ENCODE measurements around the gene COLQ.
"Not testable (repeated sequence)": the region's sequence is repeated elsewhere in the genome, so short reads cannot be mapped to it uniquely, and the experiment has no call there.

The COLQ gene

DNA sequence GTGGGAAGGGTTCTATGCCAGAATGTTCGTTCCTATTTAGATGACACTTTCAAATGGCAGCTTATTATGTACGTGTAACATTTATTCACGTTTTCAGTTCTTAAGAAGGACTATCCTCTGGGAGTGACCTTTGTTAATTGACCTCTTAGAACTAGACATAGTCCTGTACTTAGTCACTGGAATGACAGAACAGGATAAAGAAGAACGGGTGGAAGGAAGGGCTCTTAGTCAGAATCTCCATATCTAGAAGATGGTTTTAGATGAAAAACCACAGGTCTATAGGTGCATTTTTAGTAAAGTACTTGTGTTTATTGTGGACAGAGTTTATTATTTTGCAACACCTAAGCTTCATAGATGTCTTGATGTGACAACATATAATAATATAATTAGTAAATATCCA is 100.6 kb downstream of the COLQ start:
- no peak for DNase-seq

DNA sequence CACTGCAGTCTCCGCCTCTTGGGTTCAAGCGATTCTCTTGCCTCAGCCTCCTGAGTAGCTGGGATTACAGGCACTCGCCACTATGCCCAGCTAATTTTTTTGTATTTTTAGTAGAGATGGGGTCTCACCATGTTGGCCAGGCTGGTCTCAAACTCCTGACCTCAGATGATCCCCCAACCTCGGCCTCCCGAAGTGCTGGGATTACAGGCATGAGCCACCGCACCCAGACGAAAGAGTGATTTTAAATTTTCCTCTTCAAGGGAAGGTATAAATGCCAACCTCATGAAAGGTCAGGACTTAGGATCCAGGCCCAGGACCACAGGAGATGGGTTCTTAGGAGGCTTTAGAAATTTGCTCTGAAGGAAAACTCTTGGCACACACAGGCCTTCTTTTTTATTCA is 110.5 kb downstream of the COLQ start:
- DNase-seq = not testable (repeated sequence)

DNA sequence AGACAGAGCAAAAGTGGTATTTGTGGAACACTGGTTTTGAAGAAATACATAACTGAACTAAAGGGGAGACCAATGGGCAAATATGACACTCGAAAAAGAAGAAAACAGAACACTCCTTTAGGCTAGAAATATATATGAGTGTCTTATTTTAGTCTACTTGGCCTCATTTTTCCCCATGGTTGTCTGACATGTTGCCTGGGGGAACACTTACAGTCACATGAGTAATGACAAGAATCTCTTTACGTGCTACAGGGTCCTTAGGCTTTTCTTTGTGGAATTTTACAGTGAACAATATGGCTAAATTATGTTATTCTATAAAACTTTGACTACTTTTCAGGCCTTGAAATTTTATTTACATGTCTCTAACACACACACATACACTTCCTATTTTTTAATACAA is 111.7 kb downstream of the COLQ start:
- no peak for DNase-seq

DNA sequence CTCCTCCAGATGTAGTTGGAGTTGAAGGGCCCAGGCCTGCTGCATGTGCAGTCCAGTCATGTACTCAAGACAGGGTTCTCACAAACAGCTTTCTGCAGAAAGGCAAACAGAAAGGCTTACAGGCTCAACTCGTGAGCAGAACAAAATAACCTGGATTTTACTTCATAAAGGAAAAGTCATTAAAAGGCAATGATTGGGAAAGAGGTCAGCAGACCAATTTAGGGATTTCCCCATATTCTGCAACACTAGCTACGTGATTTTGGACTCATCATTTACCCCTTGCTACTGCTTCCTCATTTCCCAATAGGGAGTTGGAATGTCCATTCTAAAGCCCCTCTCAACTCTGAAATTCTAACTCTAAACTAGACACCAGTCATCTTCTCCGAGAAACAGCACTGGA is 112.3 kb downstream of the COLQ start:
- no peak for DNase-seq

DNA sequence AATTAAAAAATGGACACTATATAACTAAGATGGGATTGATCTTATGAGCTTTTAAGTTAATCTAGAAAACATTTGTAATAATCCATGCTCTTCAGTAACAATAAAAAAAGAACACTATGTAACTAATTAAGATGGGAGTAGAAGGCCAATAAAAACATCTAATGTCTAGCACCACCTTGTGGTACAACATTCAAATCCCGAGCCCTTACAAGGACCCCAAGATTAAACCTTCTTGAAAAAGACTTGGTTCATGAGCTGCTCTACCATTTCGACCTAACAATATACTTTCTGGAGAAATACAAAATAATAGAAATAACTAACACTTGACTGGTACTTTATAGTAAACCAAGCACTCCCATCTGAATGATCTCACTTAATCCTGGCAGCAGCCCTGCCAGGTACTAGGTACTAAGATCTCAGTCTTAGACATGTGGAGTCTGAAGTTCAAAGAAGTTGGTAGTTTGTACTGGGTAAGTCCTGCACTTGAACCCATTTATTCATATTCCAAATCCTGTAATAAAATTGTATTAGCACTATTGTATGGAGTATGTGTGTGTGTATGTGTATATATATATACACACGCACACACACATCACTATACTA is 116.0 kb downstream of the COLQ start:
- peak in 1 of 2 donors; percentile 66 for DNase-seq

DNA sequence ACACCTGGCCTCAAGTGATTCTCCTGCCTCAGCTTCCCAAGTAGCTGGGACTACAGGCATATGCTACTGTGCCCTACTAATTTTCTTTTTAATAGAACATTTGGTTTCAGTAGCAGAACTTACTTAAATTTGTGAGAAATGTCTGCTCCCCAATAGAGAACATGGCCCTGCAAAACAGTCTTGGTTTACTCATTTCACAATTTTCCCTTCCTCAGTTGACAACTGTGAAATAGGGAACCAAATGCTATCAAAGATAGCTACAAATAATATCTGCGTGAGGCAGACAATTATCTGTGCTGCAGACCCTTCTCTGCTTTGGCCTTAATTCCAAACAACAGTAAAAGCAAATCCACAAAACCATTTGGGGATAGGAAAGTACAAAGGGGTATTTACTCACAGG is 116.7 kb downstream of the COLQ start:
- DNase-seq = no peak

DNA sequence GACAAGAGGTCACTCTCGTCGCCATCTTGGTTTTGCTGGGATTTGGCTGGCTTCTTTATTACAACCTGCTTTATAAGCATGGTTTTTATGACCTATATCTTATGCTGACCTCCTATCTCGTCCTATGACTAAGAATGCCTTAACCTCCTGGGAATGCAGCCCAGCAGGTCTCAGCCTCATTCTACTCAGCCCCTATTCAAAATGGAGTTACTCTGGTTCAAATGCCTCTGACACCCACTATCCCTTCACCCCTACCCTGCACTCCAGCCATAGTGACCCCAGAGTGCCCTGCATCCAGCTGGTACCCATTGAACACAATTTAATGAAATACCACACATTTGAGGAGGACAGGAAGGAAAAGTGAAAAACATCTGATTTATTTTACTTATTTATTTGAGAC is 117.5 kb downstream of the COLQ start:
- DNase-seq = no peak

DNA sequence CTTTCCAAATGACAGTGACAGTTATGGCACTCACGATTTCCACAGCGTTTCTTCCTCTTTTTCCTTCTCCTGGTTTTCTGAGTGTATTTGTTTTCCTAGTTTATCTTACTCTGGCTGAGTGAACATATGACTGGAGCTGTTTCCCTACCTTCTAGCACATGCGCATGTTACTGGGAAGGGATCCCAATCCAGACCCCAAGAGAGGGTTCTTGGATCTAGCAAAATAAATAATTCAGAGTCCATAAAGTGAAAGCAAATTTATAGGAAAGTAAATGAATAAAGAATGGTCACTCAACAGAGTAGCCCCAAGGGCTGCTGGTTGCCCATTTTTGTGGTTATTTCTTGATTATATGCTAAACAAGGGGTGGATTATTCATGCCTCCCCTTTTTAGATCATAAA is 118.0 kb downstream of the COLQ start:
- DNase-seq = no peak

DNA sequence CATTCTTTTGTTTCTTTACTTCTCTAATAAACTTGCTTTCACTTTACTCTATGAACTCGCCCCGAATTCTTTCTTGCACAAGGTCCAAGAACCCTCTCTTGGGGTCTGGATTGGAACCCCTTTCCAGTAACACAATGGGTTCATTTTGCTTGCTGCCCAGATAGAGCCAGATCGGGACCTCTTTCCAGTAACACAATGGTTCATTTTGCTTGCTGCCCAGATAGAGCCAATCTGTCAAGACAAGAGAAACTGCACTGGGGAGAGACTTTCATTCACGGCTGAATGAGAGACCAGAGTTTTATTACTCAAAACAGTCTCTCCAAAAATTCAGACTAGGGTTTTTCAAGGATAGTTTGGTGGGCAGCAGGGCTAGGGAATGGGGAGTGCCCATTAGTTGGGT is 119.6 kb downstream of the COLQ start:
- DNase-seq = no peak
